GM21423 (cell line): ENCODE results near the gene FKRP.
"Not testable (repeated sequence)": the region's sequence is repeated elsewhere in the genome, so short reads cannot be mapped to it uniquely, and the experiment has no call there.

ENCODE experiments used
- ATAC-seq: cut with Tn5 transposase; IDR thresholded peaks from one replicate; pipeline ENCODE4 v1.9.1; 2021; ENCODE audit warnings: mild to moderate bottlenecking, moderate library complexity; ENCODE audit not compliant: unreplicated experiment

FKRP gene

DNA sequence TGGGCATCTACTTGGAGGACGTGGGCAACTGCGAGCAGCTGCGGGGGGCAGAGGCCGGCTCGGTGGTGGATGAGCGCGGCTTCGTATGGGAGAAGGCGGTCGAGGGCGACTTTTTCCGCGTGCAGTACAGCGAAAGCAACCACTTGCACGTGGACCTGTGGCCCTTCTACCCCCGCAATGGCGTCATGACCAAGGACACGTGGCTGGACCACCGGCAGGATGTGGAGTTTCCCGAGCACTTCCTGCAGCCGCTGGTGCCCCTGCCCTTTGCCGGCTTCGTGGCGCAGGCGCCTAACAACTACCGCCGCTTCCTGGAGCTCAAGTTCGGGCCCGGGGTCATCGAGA, 10.7 kb downstream of the FKRP start:
- no peak for ATAC-seq

DNA sequence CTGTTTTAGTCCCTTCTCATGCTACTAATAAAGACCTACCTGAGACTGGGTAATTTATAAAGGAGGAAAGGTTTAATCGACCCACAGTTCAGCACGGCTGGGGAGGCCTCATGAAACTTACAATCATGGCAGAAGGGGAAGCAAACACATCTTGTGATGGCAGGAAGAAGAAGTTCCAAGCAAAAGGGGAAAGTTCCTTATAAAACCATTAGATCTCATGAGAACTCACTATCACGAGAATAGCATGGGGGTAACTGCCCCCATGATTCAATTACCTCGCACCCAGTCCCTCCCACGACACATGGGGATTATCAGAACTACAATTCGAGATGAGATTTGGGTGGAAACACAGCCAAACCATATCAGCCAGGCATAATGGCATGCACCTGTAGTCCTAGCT, 13.3 kb downstream of the FKRP start:
- ATAC-seq = no peak

DNA sequence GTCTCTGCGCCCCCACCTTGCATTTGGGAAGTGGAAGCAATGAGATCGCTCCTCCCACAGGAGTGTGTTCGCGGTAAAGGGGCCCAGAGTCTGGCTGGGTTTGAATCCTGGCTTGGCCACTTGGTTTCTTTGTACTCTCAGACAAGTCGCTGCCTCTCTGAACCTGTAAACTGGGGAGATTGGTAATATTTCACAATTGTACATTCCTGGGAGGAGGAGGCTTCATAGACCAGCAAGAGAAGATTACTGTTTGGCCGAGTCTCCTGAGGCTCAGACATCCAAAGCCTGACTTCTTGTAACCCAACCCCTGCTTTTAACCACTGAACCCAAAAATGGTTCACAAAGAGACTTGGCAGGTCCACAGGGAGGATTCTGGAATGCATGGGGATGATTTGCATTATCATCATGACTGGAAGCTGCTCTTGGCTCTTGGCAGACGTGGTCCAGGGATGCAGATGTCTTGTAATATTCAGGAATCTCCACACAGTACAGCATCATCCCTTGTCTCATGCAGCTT, 14.0 kb downstream of the FKRP start:
- no peak for ATAC-seq

GRCh38 chr19:46760363-46760762, 14.5 kb downstream of the FKRP start:
- ATAC-seq = no peak

DNA sequence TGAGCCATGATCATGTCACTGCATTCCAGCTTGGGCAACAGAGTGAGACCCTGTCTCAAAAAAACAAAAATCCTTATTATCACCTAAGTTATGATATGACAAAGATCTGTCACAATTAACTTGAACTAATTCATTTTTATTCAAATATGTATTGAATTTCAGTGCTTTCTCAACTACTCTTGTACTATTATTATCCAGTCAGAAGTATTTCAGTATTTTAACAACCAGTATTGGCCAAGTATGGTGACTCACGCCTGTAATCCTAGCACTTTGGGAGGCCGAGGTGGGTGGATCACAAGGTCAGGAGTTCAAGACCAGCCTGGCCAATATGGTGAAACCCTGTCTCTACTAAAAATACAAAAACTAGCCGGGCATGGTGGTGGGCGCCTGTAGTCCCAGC, 15.0 kb downstream of the FKRP start:
- not testable (repeated sequence) for ATAC-seq

DNA sequence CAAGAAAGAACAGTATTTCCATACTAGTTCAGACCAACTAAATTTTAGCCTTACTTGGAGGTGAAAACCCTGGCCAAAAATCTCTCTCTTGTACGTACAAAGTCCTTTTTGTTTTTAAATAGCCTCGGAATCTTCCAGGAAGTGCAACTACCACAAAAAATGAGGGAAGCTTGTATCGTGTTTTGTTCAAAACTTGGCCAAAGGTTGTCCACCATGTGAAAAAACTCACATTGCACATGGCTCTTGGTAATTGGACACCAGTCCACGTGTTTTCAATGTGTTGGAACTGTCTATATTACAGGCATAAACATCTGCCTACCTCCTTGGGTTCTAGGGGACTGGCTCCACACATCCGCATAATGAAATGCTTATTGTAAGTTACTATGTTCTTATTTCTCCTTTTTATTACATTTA, 15.6 kb downstream of the FKRP start:
- no peak for ATAC-seq

GRCh38 chr19:46762245-46762890, 16.5 kb downstream of the FKRP start:
- no peak for ATAC-seq

DNA sequence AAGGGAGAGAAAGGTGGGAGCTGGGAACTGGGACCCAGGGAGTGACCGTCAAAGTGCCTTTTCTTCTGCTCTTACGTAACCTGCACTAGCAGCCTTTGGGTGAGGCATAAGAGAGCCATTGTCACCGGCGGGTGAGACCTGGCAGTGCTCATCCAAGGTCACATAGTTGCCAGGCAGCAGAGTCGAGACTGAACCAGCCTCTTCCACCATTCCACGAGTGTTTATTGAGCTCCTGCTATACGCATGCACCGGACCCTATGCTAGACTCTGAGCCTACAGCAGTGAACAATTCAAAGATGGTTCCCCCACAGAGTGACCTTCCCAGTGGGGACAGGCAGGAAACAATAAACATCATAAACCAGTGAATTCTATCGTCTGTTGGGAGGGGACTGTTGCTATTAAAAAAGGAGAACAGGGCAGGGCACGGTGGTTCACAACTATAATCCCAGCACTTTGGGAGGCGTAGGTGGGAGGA, 19.0 kb downstream of the FKRP start:
- ATAC-seq = no peak

- no peak for ATAC-seq
Measured at GRCh38 chr19:46766569-46767317, 20.9 kb downstream of the FKRP start.

DNA sequence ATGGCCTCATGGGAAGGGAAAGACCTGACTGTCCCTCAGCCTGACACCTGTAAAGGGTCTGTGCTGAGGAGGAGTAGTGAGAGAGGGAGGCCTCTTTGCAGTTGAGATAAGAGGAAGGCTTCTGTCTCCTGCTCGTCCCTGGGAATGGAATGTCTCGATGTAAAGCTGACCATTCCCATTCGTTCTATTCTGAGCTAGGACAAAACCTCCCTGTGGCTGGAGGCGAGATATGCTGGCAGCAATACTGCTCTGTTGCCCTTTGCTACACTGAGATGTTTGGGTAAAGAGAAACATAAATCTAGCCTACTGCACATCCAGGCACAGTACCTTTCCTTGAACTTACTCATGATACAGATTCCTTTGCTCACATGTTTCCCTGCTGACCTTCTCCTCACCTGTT, 22.9 kb downstream of the FKRP start:
- ATAC-seq = not testable (repeated sequence)

DNA sequence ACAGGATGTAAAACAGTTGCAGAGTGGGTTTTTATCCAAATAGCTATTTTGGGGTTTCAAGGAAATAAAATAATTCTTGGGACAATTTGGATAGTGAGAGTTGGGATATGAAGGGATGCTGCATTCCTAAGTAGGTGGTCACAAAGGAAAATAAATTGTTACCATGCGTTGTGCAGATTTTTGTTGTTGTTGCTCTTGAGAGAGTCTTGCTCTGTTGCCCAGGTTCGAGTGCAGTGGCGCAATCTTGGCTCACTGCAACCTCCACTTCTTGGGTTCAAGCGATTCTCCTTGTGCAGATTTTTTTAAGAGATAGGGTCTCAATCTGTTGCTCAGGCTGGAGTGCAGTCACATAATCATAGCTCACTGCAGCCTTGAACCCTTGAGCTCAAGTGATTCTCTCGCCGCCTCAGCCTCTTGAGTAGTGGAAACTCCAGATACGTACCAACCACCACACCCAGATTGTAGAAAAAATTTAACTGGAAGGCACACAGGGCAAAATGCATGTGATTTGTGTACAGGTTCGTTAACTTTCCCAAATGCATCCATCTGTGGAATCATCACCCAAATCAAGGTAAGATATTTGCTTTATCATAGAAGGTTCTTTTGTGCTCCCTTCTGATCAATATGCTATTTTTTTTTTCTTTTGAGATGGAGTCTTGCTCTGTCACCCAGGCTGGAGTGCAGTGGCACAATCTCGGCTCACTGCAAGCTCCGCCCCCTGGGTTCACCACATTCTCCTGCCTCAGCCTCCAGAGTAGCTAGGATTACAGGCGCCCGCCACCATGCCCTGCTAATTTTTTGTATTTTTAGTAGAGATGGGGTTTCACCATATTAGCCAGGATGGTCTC, 26.5 kb downstream of the FKRP start:
- ATAC-seq = no peak

DNA sequence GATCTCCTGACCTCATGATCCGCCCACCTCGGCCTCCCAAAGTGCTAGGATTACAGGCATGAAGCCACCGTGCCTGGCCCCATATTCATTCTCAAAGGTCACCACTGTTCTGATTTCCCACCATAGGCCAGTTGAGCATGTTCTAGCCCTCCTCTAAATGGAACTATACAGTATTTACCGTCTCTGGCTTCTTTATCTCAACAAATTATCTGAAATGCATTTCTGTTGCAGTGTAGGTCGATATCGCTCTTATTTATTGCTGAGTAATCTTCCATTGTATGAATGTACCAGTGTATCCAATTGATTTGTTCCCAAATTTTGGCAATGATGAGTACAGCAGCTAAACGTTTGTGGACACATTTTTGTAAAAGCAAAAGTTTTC, 27.2 kb downstream of the FKRP start:
- no peak for ATAC-seq

DNA sequence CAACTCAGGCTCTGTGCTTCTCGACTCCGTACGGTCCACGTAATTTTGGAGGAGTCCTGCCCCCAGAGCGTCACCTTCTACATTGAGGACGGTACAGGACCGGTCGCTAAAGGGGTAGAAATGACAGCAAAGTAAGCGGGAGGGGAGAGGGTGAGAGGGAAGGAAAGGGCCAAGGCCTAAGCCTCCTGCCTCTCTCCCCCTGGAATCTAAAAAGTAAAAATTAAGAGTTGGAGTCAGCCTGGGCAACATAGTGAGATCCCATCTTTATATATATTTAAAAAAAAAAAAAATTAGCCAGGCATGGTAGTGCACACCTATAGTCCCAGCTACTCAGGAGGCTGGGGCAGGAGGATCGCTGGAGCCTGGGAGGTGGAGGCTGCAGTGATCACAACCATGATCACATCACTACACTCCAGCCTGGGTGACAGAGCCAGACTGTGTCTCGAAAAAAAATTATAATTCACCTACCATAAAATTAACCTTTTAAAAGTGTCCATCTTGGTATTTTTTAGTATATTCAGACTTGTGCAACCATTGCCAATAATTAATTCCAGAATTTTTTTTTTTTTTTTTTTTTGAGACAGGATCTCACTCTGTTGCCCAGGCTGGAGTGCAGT, 29.9 kb downstream of the FKRP start:
- ATAC-seq = no peak

DNA sequence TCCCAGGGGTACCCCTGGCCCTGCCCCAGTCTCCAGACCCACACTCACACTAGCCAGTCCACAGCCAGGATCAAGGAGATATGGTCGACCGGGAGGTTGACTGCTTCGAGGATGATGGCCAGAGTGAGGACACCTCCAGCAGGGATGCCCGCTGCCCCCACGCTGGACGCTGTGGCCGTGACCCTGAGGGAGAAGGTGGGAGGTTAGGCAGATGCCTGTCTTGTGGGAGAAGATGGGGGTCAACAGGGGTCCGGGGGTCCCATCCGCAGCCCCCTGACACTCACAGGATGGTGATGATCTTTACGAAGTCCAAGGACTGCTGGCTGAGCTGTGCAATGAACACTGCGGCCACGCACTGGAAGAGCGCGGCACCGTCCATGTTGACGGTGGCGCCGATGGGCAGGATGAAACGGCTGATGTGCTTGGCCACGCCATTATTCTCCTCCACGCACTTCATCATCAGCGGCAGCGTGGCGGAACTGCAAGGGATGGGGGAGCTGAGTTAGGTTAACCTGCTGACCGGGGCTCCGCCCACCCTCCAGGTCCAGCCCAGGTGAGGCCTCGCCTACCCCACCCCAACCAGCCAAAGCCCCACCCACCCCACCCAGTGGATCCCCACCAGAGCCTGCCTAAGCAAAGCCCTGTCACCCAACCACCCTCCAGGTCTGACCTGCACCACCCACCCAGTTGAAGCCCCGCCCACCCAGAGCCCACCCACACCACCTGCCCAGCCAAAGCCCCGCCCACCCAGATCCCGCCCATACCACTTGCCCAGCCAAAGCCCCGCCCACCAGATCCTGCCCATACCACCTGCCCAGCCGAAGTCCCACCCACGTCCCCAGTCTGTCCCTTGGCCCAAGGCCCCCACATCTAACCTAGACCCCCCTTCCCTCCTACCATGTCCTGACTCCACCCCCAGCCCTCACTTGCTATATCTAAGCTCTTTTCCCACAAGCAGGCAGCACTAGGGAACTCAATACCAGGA, 31.4 kb downstream of the FKRP start:
- no peak for ATAC-seq

DNA sequence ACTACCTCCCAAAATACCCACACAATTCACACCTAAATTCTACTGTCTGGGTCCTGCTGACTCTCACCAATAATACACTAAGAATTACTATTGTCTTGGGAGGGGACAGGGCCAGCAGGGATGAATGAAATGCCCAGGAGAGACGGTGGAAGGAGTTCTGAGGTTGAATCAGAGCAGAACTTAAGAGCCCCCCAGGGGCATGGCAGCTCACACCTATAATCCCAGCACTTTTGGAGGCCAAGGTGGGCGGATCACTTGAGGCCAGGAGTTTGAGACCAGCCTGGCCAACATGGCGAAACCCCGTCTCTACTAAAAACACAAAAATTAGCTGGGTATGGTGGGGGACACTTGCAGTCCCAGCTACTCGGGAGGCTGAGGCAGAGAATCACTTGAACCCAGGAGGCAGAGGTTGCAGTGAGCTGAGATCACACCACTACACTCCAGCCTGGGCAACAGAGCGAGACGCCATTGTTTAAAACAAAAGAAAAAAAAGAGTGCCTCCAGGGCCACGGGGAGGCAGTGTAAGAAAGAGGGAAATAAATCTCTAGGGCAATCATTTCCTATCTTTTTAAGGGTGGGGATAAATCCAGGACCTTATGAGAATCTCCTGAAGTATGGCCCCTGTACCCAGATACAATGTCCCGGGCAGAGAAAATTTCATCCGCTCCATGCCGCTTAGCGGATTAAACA, 32.2 kb downstream of the FKRP start:
- not testable (repeated sequence) for ATAC-seq

GRCh38 chr19:46782355-46783019, 36.6 kb downstream of the FKRP start:
- ATAC-seq = no peak

GRCh38 chr19:46783670-46784069, 37.8 kb downstream of the FKRP start:
- ATAC-seq = no peak

- ATAC-seq = no peak
Measured at GRCh38 chr19:46784262-46785053, 38.6 kb downstream of the FKRP start.
